Hepatocyte (in vitro differentiated cells): ENCODE data around the gene CIAO2B. TPM values are rescaled to one million over a fixed set of nuclear protein-coding genes. Genes with fewer than 3 reads are reported as not detected.

ENCODE experiments used
- DNase-seq: peaks from one replicate; pipeline ENCODE4 v3.0.0-alpha.2; 2016; ENCODE audit warnings: low spot score
- H2AFZ ChIP-seq: fragments of 200-600 bp; sonication (generic); 2 replicates; pipeline ENCODE4 v1.6.0; 2016; ENCODE audit warnings: antibody characterized with exemption, mild to moderate bottlenecking
- H3K27ac ChIP-seq: fragments of 200-600 bp; sonication (generic); 2 replicates; pipeline ENCODE4 v1.5.1; 2016; ENCODE audit warnings: mild to moderate bottlenecking
- H3K27me3 ChIP-seq: fragments of 200-600 bp; sonication (generic); 2 replicates; pipeline ENCODE4 v1.6.1; 2016
- H3K36me3 ChIP-seq: fragments of 200-600 bp; sonication (generic); replicated peaks from 2 replicates; pipeline ENCODE4 v1.5.1; 2016; ENCODE audit warnings: low read depth; ENCODE audit not compliant: insufficient read depth
- H3K4me1 ChIP-seq: fragments of 200-600 bp; sonication (generic); 2 replicates; pipeline ENCODE4 v1.5.1; 2016; ENCODE audit warnings: mild to moderate bottlenecking, moderate library complexity; ENCODE audit not compliant: insufficient read depth
- H3K4me2 ChIP-seq: fragments of 200-600 bp; sonication (generic); 2 replicates; pipeline ENCODE4 v1.6.0; 2016
- H3K4me3 ChIP-seq: fragments of 200-600 bp; sonication (generic); 2 replicates; pipeline ENCODE4 v1.5.1; 2016; ENCODE audit warnings: mild to moderate bottlenecking
- H3K79me2 ChIP-seq: fragments of 200-600 bp; sonication (generic); 2 replicates; pipeline ENCODE4 v1.6.0; 2017; ENCODE audit warnings: mild to moderate bottlenecking
- H3K9me2 ChIP-seq: fragments of 200-600 bp; sonication (generic); replicated peaks from 2 replicates; pipeline ENCODE4 v1.6.0; 2017; ENCODE audit warnings: mild to moderate bottlenecking; ENCODE audit not compliant: insufficient read depth
- H3K9me3 ChIP-seq: fragments of 200-600 bp; sonication (generic); 2 replicates; pipeline ENCODE4 v1.5.1; 2016; ENCODE audit warnings: low read depth, mild to moderate bottlenecking
- H4K20me1 ChIP-seq: fragments of 200-600 bp; sonication (generic); 2 replicates; pipeline ENCODE4 v1.6.0; 2016; ENCODE audit warnings: mild to moderate bottlenecking; ENCODE audit not compliant: insufficient read depth, poor library complexity, severe bottlenecking
- CTCF ChIP-seq: fragments of 200-600 bp; sonication (generic); IDR thresholded peaks from 2 replicates; pipeline ENCODE4 v1.5.1; 2016; ENCODE audit warnings: antibody characterized with exemption, mild to moderate bottlenecking; ENCODE audit not compliant: poor library complexity
- EZH2 ChIP-seq: fragments of 200-600 bp; sonication (generic); IDR thresholded peaks from 2 replicates; pipeline ENCODE4 v1.6.1; 2016; ENCODE audit warnings: antibody characterized with exemption, mild to moderate bottlenecking, borderline replicate concordance
- EZH2phosphoT487 ChIP-seq: fragments of 200-600 bp; sonication (generic); IDR thresholded peaks from one replicate; pipeline ENCODE4 v1.6.1; 2018; ENCODE audit warnings: antibody characterized with exemption, mild to moderate bottlenecking, low read depth, moderate library complexity; ENCODE audit not compliant: unreplicated experiment, severe bottlenecking
- WGBS: methylation state at CpG from one replicate; pipeline ENCODE4 v1.1.6; 2016; ENCODE audit warnings: low lambda C conversion rate; ENCODE audit errors: missing lambda C conversion rate; 5-methylcytosine and 5-hydroxymethylcytosine counted together
- polyA plus RNA-seq: library from polyadenylated mRNA; unstranded; fragments of >200 nt; fragmentation: Nextera tagmentation; extraction: Ambion mirVana; gene quantifications from 2 replicates; pipeline ENCODE4 v1.2.1, GENCODE V29; 2016
- total RNA-seq: library from RNA; depleted of rRNA; stranded (reverse); fragments of >200 nt; gene quantifications from 2 replicates; pipeline ENCODE4 v1.2.3, GENCODE V29; 2014

CIAO2B gene
- total RNA-seq, result 106 and 131 TPM in 2 replicates
- 147 and 154 TPM in 2 replicates for polyA plus RNA-seq

GRCh38 chr16:66934138-66934838, at the start of gene CIAO2B:
CIAO2B (minus strand) TSS chr16:66934402; CDS start chr16:66934364, 38 bp downstream.
- H3K9me2 ChIP-seq, result no peaks in the 10 kb centered on the region
- TF ChIP-seq EZH2, result no peak
- no peak for TF ChIP-seq EZH2phosphoT487
- no peak for TF ChIP-seq CTCF
- peak within 1 kb of the TSS; percentile 89 for H2AFZ ChIP-seq
- H4K20me1 ChIP-seq, result no peaks in the 10 kb centered on the region
- peaks cover 22% of the 10 kb centered on the region for H3K4me1 ChIP-seq
- no peaks in the 10 kb centered on the region for H3K36me3 ChIP-seq
- H3K4me3 ChIP-seq, result peak within 1 kb of the TSS; percentile 69
- H3K9me3 ChIP-seq, result no peaks in the 10 kb centered on the region
- peak; percentile 94 for DNase-seq
- no peaks in the 10 kb centered on the region for H3K27me3 ChIP-seq
- peak within 1 kb of the TSS; percentile 99 for H3K4me2 ChIP-seq
- WGBS, result 1% methylated on average over 50 of the region's 76 CpGs
- H3K79me2 ChIP-seq, result peaks cover 52% of the 10 kb centered on the region
- peak within 1 kb of the TSS; percentile 98 for H3K27ac ChIP-seq

GRCh38 chr16:66983033-66983432, 48.8 kb upstream of the CIAO2B start:
- Histone ChIP-seq H4K20me1 (no peaks in the 10 kb centered on the region), H2AFZ (no peak overlapping the region), H3K9me2 (no peaks in the 10 kb centered on the region), H3K79me2 (no peaks in the 10 kb centered on the region), H3K4me1 (no peaks in the 10 kb centered on the region), H3K27ac (no peak overlapping the region), H3K9me3 (no peaks in the 10 kb centered on the region), H3K27me3 (no peaks in the 10 kb centered on the region), H3K4me2 (no peak overlapping the region), H3K4me3 (no peak overlapping the region), H3K36me3 (no peaks in the 10 kb centered on the region)
- TF ChIP-seq EZH2 (no peak), CTCF (no peak), EZH2phosphoT487 (no peak)
- WGBS, result 95% methylated on average over 9 of the region's 9 CpGs
- DNase-seq, result no peak

GRCh38 chr16:66979011-66979717, 45.0 kb upstream of the CIAO2B start:
- no peak overlapping the region for H3K4me3 ChIP-seq
- no peaks in the 10 kb centered on the region for H3K9me2 ChIP-seq
- H3K27ac ChIP-seq, result no peak overlapping the region
- 76% methylated on average over 15 of the region's 16 CpGs for WGBS
- H3K27me3 ChIP-seq, result no peaks in the 10 kb centered on the region
- no peaks in the 10 kb centered on the region for H3K79me2 ChIP-seq
- H2AFZ ChIP-seq, result no peak overlapping the region
- H3K9me3 ChIP-seq, result no peaks in the 10 kb centered on the region
- no peak for TF ChIP-seq EZH2
- TF ChIP-seq CTCF, result no peak
- no peak for TF ChIP-seq EZH2phosphoT487
- no peaks in the 10 kb centered on the region for H4K20me1 ChIP-seq
- H3K4me1 ChIP-seq, result no peaks in the 10 kb centered on the region
- no peaks in the 10 kb centered on the region for H3K36me3 ChIP-seq
- no peak for DNase-seq
- no peak overlapping the region for H3K4me2 ChIP-seq
